Heart right ventricle (tissue), 16 donors: ENCODE data around the gene TNS1. TPM values are rescaled to one million over a fixed set of nuclear protein-coding genes. Genes with fewer than 3 reads are reported as not detected.
A peak's percentile ranks its signal among the peaks of the same experiment; 100 is the strongest.

Experiments used
- ATAC-seq, 8 donors: fragments of 200-7000 bp; cut with Tn5 transposase; one replicate each; pipeline ENCODE4 v1.9.1; 2020; ENCODE audit warnings: mild to moderate bottlenecking in 8 of 8, moderate library complexity in 8 of 8, moderate number of reproducible peaks in 1 of 8
- DNase-seq, 2 donors: peaks; one replicate each; pipeline ENCODE4 v3.0.0-alpha.2; 2020
- H3K27ac ChIP-seq, 10 donors: fragments of 200-600 bp; sonication (generic) in 2 of 10; one replicate each; pipeline versions ENCODE4 v1.5.0 to v1.8.0; 2020 to 2022; ENCODE audit warnings: mild to moderate bottlenecking in 3 of 10
- H3K27me3 ChIP-seq, 7 donors: fragments of 200-600 bp; one replicate each; pipeline ENCODE4 v1.8.0; 2021 to 2022; ENCODE audit warnings: mild to moderate bottlenecking in 2 of 7
- H3K36me3 ChIP-seq, 9 donors: fragments of 200-600 bp; sonication (generic) in 1 of 9; one replicate each; pipeline versions ENCODE4 v1.5.0 to v1.8.0; 2020 to 2022; ENCODE audit warnings: mild to moderate bottlenecking in 2 of 9
- H3K4me1 ChIP-seq, 9 donors: fragments of 200-600 bp; sonication (generic) in 1 of 9; one replicate each; pipeline versions ENCODE4 v1.5.0 to v1.8.0; 2020 to 2022; ENCODE audit warnings: mild to moderate bottlenecking in 4 of 9
- H3K4me3 ChIP-seq, 10 donors: fragments of 200-600 bp; sonication (generic) in 2 of 10; one replicate each; pipeline versions ENCODE4 v1.5.0 to v1.8.0; 2020 to 2022; ENCODE audit warnings: mild to moderate bottlenecking in 7 of 10, moderate library complexity in 2 of 10
- H3K9me3 ChIP-seq, 11 donors: fragments of 200-600 bp in 10 of 11; sonication (generic) in 2 of 11; one replicate each; pipeline versions ENCODE4 v1.5.0 to v1.8.0; 2013 to 2022; ENCODE audit warnings: mild to moderate bottlenecking in 2 of 11, control low read depth in 1 of 11, moderate library complexity in 1 of 11
- CTCF ChIP-seq, 9 donors: fragments of 200-600 bp; sonication (generic) in 2 of 9; IDR thresholded peaks; one replicate each; pipeline versions ENCODE4 v1.5.0 to v1.8.0; 2021 to 2022; ENCODE audit warnings: antibody characterized with exemption in 9 of 9, mild to moderate bottlenecking in 5 of 9, moderate library complexity in 1 of 9
- WGBS, 2 donors: extraction: QIAGEN DNeasy Blood & Tissue Kit; methylation state at CpG; one replicate each; pipeline ENCODE4 v1.1.7; 2013; ENCODE audit warnings: inconsistent platforms in 1 of 2; 5-methylcytosine and 5-hydroxymethylcytosine counted together
- intact Hi-C, 10 donors: fragments of 100-400 bp; cut with DNase I; formaldehyde crosslinking; loops; one replicate each; pipeline versions ENCODE4 v1.11.1 to v1.14.2; 2022
- polyA plus RNA-seq, 2 donors: library from polyadenylated mRNA; stranded (reverse); fragments of 200-250 nt; gene quantifications; one replicate each; pipeline ENCODE4 v1.2.3, GENCODE V29; 2013
- total RNA-seq, 10 donors: library from RNA; stranded (reverse); fragmentation: NEBNext Ultra II Directional in 3 of 10; extraction: Animal tissue kit (Norgen Biotek cat#: 25700) in 3 of 10; gene quantifications; one replicate each; pipeline versions ENCODE4 v1.2.1 to v1.2.4, GENCODE V29; 2021 to 2023
- donor health status: Arrhythmogenic right ventricular cardiomyopathy.
- donor health status: ischemic (EF 13 %, LVEDD 7.1; RV severe dilation, severe dysfunction).
- donor health status: healthy with polysubstance abuse.
- donor health status: DM: no; HTN: yes; CAD: no.
- donor health status: DM: no; HTN: no; CAD: no.
- donor health status: ischemic (EF 25% LVEDD 6.9; RV normal size, moderate dysfunction).
- donor health status: ischemic (EF 25% LVEDD 5.7; RV mildly dilated, moderate dysfunction).
- donor health status: healthy.
- donor health status: DM: yes; HTN: yes; CAD: no.
- donor health status: Ischemic cardiomyopathy.
- donor health status: ischemic (EF 35%, LVEDD 5.7; RV mildly dilated, moderate dysfunction).
- donor health status: nonischemic (EF 11% LVEDD 7.7; RV severe dilation, severe dysfunction).
- donor health status: DM: yes; HTN: yes; CAD: no.
- donor health status: PGD.
- donor health status: ischemic (EF 29% LVEDD 5.4; RV normal size, mild dysfunction).
- donor health status: nonischemic (EF 23%, LVEDD 6.1; RV moderate dilation, normal function).

Gene TNS1
- total and polyA plus RNA-seq, 12 donors: 64.6 to 844 (median 731) TPM

GRCh38 chr2:217909156-217909820 lies 93.5 kb downstream of the TNS1 start:
- Histone ChIP-seq H3K27me3 (no peaks in the 10 kb centered on the region), H3K4me1 (peaks cover 87 to 100% (median 99%) of the 10 kb centered on the region in 9 donors), H3K9me3 (no peaks in the 10 kb centered on the region), H3K36me3 (peaks cover 0 to 38% (median 5%) of the 10 kb centered on the region in 9 donors), H3K27ac (peak overlapping the region; percentile 83 to 99 (median 94)), H3K4me3 (no peak overlapping the region)
- ATAC-seq (no peak), DNase-seq (no peak)
- intact Hi-C loops: loop anchor here in 1 of 10 donors (5.0 kb wide), 1 partner anchor 33 kb away; no protein-coding TSS in a partner anchor
- 34 to 37% methylated on average over 10 of the region's 10 CpGs for WGBS, 2 donors
- peak in 3 of 9 donors; percentile 13 to 20 (median 19) for TF ChIP-seq CTCF (IDR thresholded peaks at IDR 0.05)

- Histone ChIP-seq H3K36me3 (peaks cover 0 to 35% (median 5%) of the 10 kb centered on the region in 9 donors), H3K4me3 (no peak overlapping the region), H3K27me3 (no peaks in the 10 kb centered on the region), H3K4me1 (peaks cover 86 to 100% (median 99%) of the 10 kb centered on the region in 9 donors), H3K9me3 (no peaks in the 10 kb centered on the region), H3K27ac (peak overlapping the region; percentile 4 to 99 (median 94))
- ATAC-seq (no peak), DNase-seq (no peak)
- WGBS, 2 donors: 43 to 44% methylated on average over 8 of the region's 8 CpGs
- intact Hi-C loops: loop anchor here in 1 of 10 donors (5.0 kb wide), 1 partner anchor 34 kb away; no protein-coding TSS in a partner anchor
- TF ChIP-seq CTCF (IDR thresholded peaks at IDR 0.05): no peak
These were observed 94.3 kb downstream of the TNS1 start for GRCh38 chr2:217908544-217908943.

- Histone ChIP-seq H3K27ac (peak overlapping the region; percentile 24 to 99 (median 93)), H3K9me3 (no peaks in the 10 kb centered on the region), H3K36me3 (peaks cover 0 to 35% (median 5%) of the 10 kb centered on the region in 9 donors), H3K4me1 (peaks cover 87 to 100% (median 99%) of the 10 kb centered on the region in 9 donors), H3K27me3 (no peaks in the 10 kb centered on the region), H3K4me3 (no peak overlapping the region)
- intact Hi-C loops: loop anchor here in 1 of 10 donors (5.0 kb wide), 1 partner anchor 35 kb away; no protein-coding TSS in a partner anchor
- ATAC-seq (no peak), DNase-seq (no peak)
- WGBS, 2 donors: 99 to 100% methylated on average over 3 of the region's 3 CpGs
- TF ChIP-seq CTCF (IDR thresholded peaks at IDR 0.05): no peak
These were observed 95.5 kb downstream of the TNS1 start for GRCh38 chr2:217907266-217907665.

GRCh38 chr2:217906798-217907197 lies 96.0 kb downstream of the TNS1 start:
- Histone ChIP-seq H3K27ac (peak overlapping the region; percentile 83 to 99 (median 95)), H3K27me3 (no peaks in the 10 kb centered on the region), H3K4me3 (no peak overlapping the region), H3K9me3 (no peaks in the 10 kb centered on the region), H3K4me1 (peaks cover 87 to 100% (median 99%) of the 10 kb centered on the region in 9 donors), H3K36me3 (peaks cover 0 to 35% (median 5%) of the 10 kb centered on the region in 9 donors)
- TF ChIP-seq CTCF (IDR thresholded peaks at IDR 0.05): no peak
- WGBS, 2 donors: 31 to 49% methylated on average over 5 of the region's 5 CpGs
- intact Hi-C loops: loop anchor here in 1 of 10 donors (5.0 kb wide), 1 partner anchor 36 kb away; no protein-coding TSS in a partner anchor
- no peak for ATAC-seq
- peak; percentile 52 to 69 for DNase-seq
